HepG2 (cell line): Measurements from ENCODE around the gene LAMA5.

ENCODE experiments used
- CTCF ChIP-seq: sonication (generic); formaldehyde crosslinking; IDR thresholded peaks from 2 replicates; pipeline ENCODE4 v1.5.0; 2020; ENCODE audit warnings: mild to moderate bottlenecking, missing genetic modification reagents, moderate library complexity
- DDIT3 ChIP-seq: sonication (generic); formaldehyde crosslinking; IDR thresholded peaks from 2 replicates; pipeline ENCODE4 v1.4.0; 2020; ENCODE audit warnings: mild to moderate bottlenecking, missing genetic modification reagents
- PBX2 ChIP-seq: IDR thresholded peaks from 2 replicates; pipeline ENCODE4 v1.6.1; 2016; ENCODE audit warnings: control low read depth
- ZBTB1 ChIP-seq: sonication (generic); formaldehyde crosslinking; IDR thresholded peaks from 2 replicates; pipeline ENCODE4 v1.4.0; 2020; ENCODE audit warnings: missing genetic modification reagents, borderline replicate concordance
- ZNF329 ChIP-seq: sonication (generic); formaldehyde crosslinking; IDR thresholded peaks from 2 replicates; pipeline ENCODE4 v1.9.0; 2021; ENCODE audit warnings: low read depth, mild to moderate bottlenecking, missing genetic modification reagents
- ZNF331 ChIP-seq: sonication (generic); formaldehyde crosslinking; IDR thresholded peaks from 2 replicates; pipeline ENCODE4 v1.4.0; 2020; ENCODE audit warnings: missing genetic modification reagents

- TF ChIP-seq PBX2 (CRISPR knock-in tag) (no peak), CTCF (CRISPR knock-in tag) (no peak), ZNF331 (CRISPR knock-in tag) (no peak), DDIT3 (no peak), ZBTB1 (CRISPR knock-in tag) (no peak), ZNF329 (CRISPR knock-in tag) (no peak)
These were observed 73.2 kb downstream of the LAMA5 start for GRCh38 chr20:62293946-62294345.
